GM21447 (cell line): ENCODE data around the gene LRRC71.

Experiments
- ATAC-seq: cut with Tn5 transposase; IDR thresholded peaks from one replicate; pipeline ENCODE4 v1.9.1; 2021; ENCODE audit not compliant: unreplicated experiment

Gene LRRC71

GRCh38 chr1:156920233-156921052, at the start of gene LRRC71:
TSS of gene LRRC71 (plus strand) at chr1:156920632. CDS start at chr1:156920804, 172 bp downstream.
- ATAC-seq = no peak

GRCh38 chr1:156873659-156874058, 46.8 kb upstream of the LRRC71 start:
- no peak for ATAC-seq

GRCh38 chr1:156874142-156874541, 46.3 kb upstream of the LRRC71 start:
- no peak for ATAC-seq

GRCh38 chr1:156874572-156875340, 45.7 kb upstream of the LRRC71 start:
- no peak for ATAC-seq

GRCh38 chr1:156875341-156875615, 45.2 kb upstream of the LRRC71 start:
- no peak for ATAC-seq

- no peak for ATAC-seq
Observed at GRCh38 chr1:156876281-156876680, 44.2 kb upstream of the LRRC71 start.

- ATAC-seq = no peak
Observed at GRCh38 chr1:156877433-156878170, 42.8 kb upstream of the LRRC71 start.

GRCh38 chr1:156879876-156880275, 40.6 kb upstream of the LRRC71 start:
- no peak for ATAC-seq

GRCh38 chr1:156880473-156880872, 40.0 kb upstream of the LRRC71 start:
- ATAC-seq = no peak

GRCh38 chr1:156881101-156881500, 39.3 kb upstream of the LRRC71 start:
- ATAC-seq = no peak

GRCh38 chr1:156881663-156882062, 38.8 kb upstream of the LRRC71 start:
- ATAC-seq = no peak

GRCh38 chr1:156882543-156882942, 37.9 kb upstream of the LRRC71 start:
- no peak for ATAC-seq

- no peak for ATAC-seq
Observed at GRCh38 chr1:156883919-156884318, 36.5 kb upstream of the LRRC71 start.

GRCh38 chr1:156884560-156885184, 35.8 kb upstream of the LRRC71 start:
- ATAC-seq = no peak

- ATAC-seq = no peak
Observed at GRCh38 chr1:156885314-156885713, 35.1 kb upstream of the LRRC71 start.

GRCh38 chr1:156885880-156886355, 34.5 kb upstream of the LRRC71 start:
- ATAC-seq = no peak

- ATAC-seq = no peak
Observed at GRCh38 chr1:156886583-156887281, 33.7 kb upstream of the LRRC71 start.

- no peak for ATAC-seq
Observed at GRCh38 chr1:156887317-156887716, 33.1 kb upstream of the LRRC71 start.

- ATAC-seq = no peak
Observed at GRCh38 chr1:156887734-156888133, 32.7 kb upstream of the LRRC71 start.

GRCh38 chr1:156889802-156890580, 30.4 kb upstream of the LRRC71 start:
- ATAC-seq = no peak
